ENCODE data around the gene TFCP2.

Gene TFCP2

DNA sequence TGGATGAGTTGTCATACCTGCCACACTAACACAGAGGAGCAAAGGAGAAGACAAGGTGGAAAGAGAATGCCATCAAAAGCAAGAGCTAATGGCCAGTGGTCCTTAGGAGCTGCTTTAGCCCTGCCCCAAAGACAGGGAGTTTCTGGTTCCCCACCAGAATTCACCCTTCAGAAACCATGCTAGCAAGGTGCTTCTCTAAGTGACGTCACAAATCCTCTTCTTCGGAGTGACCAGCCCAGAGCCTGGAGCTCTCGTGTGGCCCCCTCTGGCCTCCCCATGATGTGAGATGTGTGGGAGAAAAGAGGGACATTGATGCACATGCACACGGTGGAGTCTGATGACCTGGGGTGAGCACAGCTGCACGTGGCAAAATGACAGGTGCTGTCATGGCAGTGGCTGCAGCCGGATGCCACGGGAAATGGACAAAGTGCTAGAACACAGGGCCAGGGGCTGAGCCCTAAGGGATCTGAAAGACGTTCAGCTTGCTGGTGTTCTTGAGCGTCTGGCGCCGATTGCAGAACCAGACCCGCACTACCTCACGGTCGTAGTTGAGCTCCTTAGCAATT lies 16.9 kb upstream of the TFCP2 start:
- H3K4me1 ChIP-seq (ENCODE audit: control insufficient read depth, insufficient read depth, low read length), result no peaks in the 10 kb centered on the region
- no peak for TF ChIP-seq KLF9 (tag by site-specific recombination; IDR thresholded peaks at IDR 0.05; ENCODE audit: low read depth)
- TF ChIP-seq, protein P1, sequence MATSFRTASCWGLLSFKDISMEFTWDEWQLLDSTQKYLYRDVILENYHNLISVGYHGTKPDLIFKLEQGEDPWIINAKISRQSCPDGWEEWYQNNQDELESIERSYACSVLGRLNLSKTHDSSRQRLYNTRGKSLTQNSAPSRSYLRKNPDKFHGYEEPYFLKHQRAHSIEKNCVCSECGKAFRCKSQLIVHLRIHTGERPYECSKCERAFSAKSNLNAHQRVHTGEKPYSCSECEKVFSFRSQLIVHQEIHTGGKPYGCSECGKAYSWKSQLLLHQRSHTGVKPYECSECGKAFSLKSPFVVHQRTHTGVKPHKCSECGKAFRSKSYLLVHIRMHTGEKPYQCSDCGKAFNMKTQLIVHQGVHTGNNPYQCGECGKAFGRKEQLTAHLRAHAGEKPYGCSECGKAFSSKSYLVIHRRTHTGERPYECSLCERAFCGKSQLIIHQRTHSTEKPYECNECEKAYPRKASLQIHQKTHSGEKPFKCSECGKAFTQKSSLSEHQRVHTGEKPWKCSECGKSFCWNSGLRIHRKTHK (tag by site-specific recombination; IDR thresholded peaks at IDR 0.05), result no peak
- no peak for TF ChIP-seq ZNF404 (tag by site-specific recombination; IDR thresholded peaks at IDR 0.05)
- TF ChIP-seq ZNF132 (tag by site-specific recombination; IDR thresholded peaks at IDR 0.05; ENCODE audit: borderline replicate concordance), result no peak
- TF ChIP-seq ZNF266 (tag by site-specific recombination; IDR thresholded peaks at IDR 0.05; ENCODE audit: low read depth), result no peak
- TF ChIP-seq, protein P2, sequence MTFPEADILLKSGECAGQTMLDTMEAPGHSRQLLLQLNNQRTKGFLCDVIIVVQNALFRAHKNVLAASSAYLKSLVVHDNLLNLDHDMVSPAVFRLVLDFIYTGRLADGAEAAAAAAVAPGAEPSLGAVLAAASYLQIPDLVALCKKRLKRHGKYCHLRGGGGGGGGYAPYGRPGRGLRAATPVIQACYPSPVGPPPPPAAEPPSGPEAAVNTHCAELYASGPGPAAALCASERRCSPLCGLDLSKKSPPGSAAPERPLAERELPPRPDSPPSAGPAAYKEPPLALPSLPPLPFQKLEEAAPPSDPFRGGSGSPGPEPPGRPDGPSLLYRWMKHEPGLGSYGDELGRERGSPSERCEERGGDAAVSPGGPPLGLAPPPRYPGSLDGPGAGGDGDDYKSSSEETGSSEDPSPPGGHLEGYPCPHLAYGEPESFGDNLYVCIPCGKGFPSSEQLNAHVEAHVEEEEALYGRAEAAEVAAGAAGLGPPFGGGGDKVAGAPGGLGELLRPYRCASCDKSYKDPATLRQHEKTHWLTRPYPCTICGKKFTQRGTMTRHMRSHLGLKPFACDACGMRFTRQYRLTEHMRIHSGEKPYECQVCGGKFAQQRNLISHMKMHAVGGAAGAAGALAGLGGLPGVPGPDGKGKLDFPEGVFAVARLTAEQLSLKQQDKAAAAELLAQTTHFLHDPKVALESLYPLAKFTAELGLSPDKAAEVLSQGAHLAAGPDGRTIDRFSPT (tag by site-specific recombination; IDR thresholded peaks at IDR 0.05), result no peak
- no peak for TF ChIP-seq GLI2 (tag by site-specific recombination; IDR thresholded peaks at IDR 0.05; ENCODE audit: borderline replicate concordance, low read depth)
- TF ChIP-seq, protein P3, sequence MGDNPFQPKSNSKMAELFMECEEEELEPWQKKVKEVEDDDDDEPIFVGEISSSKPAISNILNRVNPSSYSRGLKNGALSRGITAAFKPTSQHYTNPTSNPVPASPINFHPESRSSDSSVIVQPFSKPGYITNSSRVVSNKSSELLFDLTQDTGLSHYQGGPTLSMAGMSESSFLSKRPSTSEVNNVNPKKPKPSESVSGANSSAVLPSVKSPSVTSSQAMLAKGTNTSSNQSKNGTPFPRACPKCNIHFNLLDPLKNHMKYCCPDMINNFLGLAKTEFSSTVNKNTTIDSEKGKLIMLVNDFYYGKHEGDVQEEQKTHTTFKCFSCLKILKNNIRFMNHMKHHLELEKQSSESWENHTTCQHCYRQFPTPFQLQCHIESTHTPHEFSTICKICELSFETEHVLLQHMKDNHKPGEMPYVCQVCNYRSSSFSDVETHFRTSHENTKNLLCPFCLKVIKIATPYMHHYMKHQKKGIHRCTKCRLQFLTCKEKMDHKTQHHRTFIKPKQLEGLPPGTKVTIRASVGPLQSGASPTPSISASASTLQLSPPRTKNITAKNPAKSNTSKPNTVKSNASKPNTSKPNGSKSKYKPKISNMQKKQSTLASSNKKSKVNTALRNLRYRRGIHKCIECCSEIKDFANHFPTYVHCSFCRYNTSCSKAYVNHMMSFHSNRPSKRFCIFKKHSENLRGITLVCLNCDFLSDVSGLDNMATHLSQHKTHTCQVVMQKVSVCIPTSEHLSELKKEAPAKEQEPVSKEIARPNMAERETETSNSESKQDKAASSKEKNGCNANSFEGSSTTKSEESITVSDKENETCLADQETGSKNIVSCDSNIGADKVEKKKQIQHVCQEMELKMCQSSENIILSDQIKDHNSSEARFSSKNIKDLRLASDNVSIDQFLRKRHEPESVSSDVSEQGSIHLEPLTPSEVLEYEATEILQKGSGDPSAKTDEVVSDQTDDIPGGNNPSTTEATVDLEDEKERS (tag by site-specific recombination; IDR thresholded peaks at IDR 0.05), result no peak
- no peak for TF ChIP-seq ZNF747 (tag by site-specific recombination; IDR thresholded peaks at IDR 0.05)
- no peak for TF ChIP-seq KLF16 (tag by site-specific recombination; IDR thresholded peaks at IDR 0.05)
- no peak for TF ChIP-seq ZNF184 (tag by site-specific recombination; IDR thresholded peaks at IDR 0.05)
- TF ChIP-seq ZNF707 (tag by site-specific recombination; IDR thresholded peaks at IDR 0.05), result no peak
- no peak for TF ChIP-seq ZFP41 (tag by site-specific recombination; IDR thresholded peaks at IDR 0.05; ENCODE audit: borderline replicate concordance)
- TF ChIP-seq, protein P4, sequence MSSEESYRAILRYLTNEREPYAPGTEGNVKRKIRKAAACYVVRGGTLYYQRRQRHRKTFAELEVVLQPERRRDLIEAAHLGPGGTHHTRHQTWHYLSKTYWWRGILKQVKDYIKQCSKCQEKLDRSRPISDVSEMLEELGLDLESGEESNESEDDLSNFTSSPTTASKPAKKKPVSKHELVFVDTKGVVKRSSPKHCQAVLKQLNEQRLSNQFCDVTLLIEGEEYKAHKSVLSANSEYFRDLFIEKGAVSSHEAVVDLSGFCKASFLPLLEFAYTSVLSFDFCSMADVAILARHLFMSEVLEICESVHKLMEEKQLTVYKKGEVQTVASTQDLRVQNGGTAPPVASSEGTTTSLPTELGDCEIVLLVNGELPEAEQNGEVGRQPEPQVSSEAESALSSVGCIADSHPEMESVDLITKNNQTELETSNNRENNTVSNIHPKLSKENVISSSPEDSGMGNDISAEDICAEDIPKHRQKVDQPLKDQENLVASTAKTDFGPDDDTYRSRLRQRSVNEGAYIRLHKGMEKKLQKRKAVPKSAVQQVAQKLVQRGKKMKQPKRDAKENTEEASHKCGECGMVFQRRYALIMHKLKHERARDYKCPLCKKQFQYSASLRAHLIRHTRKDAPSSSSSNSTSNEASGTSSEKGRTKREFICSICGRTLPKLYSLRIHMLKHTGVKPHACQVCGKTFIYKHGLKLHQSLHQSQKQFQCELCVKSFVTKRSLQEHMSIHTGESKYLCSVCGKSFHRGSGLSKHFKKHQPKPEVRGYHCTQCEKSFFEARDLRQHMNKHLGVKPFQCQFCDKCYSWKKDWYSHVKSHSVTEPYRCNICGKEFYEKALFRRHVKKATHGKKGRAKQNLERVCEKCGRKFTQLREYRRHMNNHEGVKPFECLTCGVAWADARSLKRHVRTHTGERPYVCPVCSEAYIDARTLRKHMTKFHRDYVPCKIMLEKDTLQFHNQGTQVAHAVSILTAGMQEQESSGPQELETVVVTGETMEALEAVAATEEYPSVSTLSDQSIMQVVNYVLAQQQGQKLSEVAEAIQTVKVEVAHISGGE (tag by site-specific recombination; conservative IDR thresholded peaks at IDR 0.05; ENCODE audit: low read depth), result no peak
- TF ChIP-seq, protein P5, sequence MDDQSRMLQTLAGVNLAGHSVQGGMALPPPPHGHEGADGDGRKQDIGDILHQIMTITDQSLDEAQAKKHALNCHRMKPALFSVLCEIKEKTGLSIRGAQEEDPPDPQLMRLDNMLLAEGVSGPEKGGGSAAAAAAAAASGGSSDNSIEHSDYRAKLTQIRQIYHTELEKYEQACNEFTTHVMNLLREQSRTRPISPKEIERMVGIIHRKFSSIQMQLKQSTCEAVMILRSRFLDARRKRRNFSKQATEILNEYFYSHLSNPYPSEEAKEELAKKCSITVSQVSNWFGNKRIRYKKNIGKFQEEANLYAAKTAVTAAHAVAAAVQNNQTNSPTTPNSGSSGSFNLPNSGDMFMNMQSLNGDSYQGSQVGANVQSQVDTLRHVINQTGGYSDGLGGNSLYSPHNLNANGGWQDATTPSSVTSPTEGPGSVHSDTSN (CRISPR knock-in tag; IDR thresholded peaks at IDR 0.05), result no peak
- TF ChIP-seq OVOL3 (tag by site-specific recombination; IDR thresholded peaks at IDR 0.05), result no peak
- no peak for TF ChIP-seq REPIN1 (tag by site-specific recombination; IDR thresholded peaks at IDR 0.05; ENCODE audit: low read depth)
- CTCF ChIA-PET, result interaction anchor here (0.6 kb wide), 1 partner anchor 104 kb away, joined by 3 read pairs; no protein-coding TSS in a partner anchor

More for the DNA sequence above, 16.9 kb upstream of the TFCP2 start:
- Histone ChIP-seq H3K36me3 (ENCODE audit: control insufficient read depth in 2 of 2, insufficient read depth in 1 of 2, low read length in 2 of 2) (peaks cover 0 to 19% of the 10 kb centered on the region in 2 experiments; a peak in 2 of 3 replicates), H3K27ac (ENCODE audit: extremely low read depth, low read depth, low read length) (no peak overlapping the region), H3K9me3 (ENCODE audit: control insufficient read depth, insufficient read depth, low read depth, low read length) (no peaks in the 10 kb centered on the region), H3K4me3 (ENCODE audit: low read depth, low read length) (no peak overlapping the region)
- POLR2A ChIA-PET, result no interaction called here
